Mammary epithelial cell (primary cell): ENCODE data around the gene ZMYND19.

Experiments
- EZH2 ChIP-seq: IDR thresholded peaks from 2 replicates; pipeline ENCODE4 v1.6.1; 2012; ENCODE audit warnings: low read length, inconsistent platforms, borderline replicate concordance
- TF ChIP-seq, protein P1 (sequence below), 2 donors: IDR thresholded peaks in 1 of 2; conservative IDR thresholded peaks in 1 of 2; 2 replicates each; pipeline ENCODE4 v1.5.1; 2011 to 2012; ENCODE audit warnings: inconsistent platforms in 2 of 2, low read length in 2 of 2, mild to moderate bottlenecking in 2 of 2, control low read depth in 1 of 2, low read depth in 1 of 2; ENCODE audit not compliant: insufficient read depth in 1 of 2; ENCODE audit errors: extremely low read depth in 1 of 2

DNA sequence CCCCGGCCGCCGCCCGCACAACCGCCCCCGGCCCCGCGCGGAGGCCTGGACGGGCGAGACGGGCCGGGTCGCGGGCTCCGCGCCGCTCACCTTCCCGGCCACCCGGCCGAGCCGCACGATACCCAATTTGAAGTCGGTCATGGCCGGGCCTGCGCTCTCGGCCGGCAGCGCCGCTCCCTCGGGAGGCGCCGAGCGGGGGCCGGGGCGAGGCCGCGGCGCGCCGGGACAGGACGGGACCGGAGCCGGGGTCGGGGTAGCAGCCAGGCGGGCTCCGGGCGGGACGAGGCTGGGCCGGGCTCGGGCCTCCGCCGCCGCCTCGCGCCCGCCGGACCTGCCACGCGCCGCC is 216 bp downstream of the ZMYND19 start:
- TF ChIP-seq, protein P1, sequence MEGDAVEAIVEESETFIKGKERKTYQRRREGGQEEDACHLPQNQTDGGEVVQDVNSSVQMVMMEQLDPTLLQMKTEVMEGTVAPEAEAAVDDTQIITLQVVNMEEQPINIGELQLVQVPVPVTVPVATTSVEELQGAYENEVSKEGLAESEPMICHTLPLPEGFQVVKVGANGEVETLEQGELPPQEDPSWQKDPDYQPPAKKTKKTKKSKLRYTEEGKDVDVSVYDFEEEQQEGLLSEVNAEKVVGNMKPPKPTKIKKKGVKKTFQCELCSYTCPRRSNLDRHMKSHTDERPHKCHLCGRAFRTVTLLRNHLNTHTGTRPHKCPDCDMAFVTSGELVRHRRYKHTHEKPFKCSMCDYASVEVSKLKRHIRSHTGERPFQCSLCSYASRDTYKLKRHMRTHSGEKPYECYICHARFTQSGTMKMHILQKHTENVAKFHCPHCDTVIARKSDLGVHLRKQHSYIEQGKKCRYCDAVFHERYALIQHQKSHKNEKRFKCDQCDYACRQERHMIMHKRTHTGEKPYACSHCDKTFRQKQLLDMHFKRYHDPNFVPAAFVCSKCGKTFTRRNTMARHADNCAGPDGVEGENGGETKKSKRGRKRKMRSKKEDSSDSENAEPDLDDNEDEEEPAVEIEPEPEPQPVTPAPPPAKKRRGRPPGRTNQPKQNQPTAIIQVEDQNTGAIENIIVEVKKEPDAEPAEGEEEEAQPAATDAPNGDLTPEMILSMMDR (conservative IDR thresholded peaks at IDR 0.05 in 1 of 2, IDR thresholded peaks at IDR 0.05 in 1 of 2; ENCODE audit: extremely low read depth in 1 of 2, insufficient read depth in 1 of 2, low read depth in 1 of 2, low read length in 2 of 2), result no peak
- TF ChIP-seq EZH2, result no peak
